Measurements from ENCODE around the gene LRRC40. TPM values are rescaled to one million over a fixed set of nuclear protein-coding genes. Genes with fewer than 3 reads are reported as not detected.

Gene LRRC40
- total RNA-seq, 2 donors from 2014 or later, result 26.8 to 29.2 TPM

- Mint-ChIP-seq H3K4me3 (no peak overlapping the region), H3K36me3 (ENCODE audit: low read depth) (no peaks in the 10 kb centered on the region), H3K27ac (no peak overlapping the region), H3K27me3 (ENCODE audit: insufficient read depth) (no peaks in the 10 kb centered on the region), H3K4me1 (peaks cover 12% of the 10 kb centered on the region), H3K9me3 (no peaks in the 10 kb centered on the region)
- no peaks in the 10 kb centered on the region for H3K27me3 ChIP-seq (ENCODE audit: control insufficient read depth, insufficient read depth, low read length, poor library complexity, severe bottlenecking)
- WGBS, 2 experiments (ENCODE audit: insufficient coverage in 1 of 2, insufficient read length in 1 of 2), result 58 to 77% methylated on average over 1 to 2 of the region's 2 CpGs
- H3K4me3 ChIP-seq (ENCODE audit: low read length), result no peak overlapping the region
- no peak overlapping the region for H3K27ac ChIP-seq (ENCODE audit: low read depth, low read length)
- DNase-seq, result no peak
- no peak for TF ChIP-seq CTCF (conservative IDR thresholded peaks at IDR 0.05)
- no peaks in the 10 kb centered on the region for H3K9me3 ChIP-seq (ENCODE audit: control insufficient read depth, low read length)
- peaks cover 3% of the 10 kb centered on the region for H3K4me1 ChIP-seq (ENCODE audit: control insufficient read depth, insufficient read depth, low read length)
- H3K36me3 ChIP-seq (ENCODE audit: control insufficient read depth, insufficient read depth, low read length), result peaks cover 3% of the 10 kb centered on the region
- no peak overlapping the region for H3K9ac ChIP-seq (ENCODE audit: extremely low read depth, low read length, poor library complexity, severe bottlenecking)
Measured at GRCh38 chr1:70202173-70202758, 3.1 kb downstream of the LRRC40 start.

GRCh38 chr1:70200065-70200464, 5.3 kb downstream of the LRRC40 start:
- no peak for TF ChIP-seq CTCF (conservative IDR thresholded peaks at IDR 0.05)
- Histone ChIP-seq H3K27ac (ENCODE audit: low read depth, low read length) (no peak overlapping the region), H3K4me1 (ENCODE audit: control insufficient read depth, insufficient read depth, low read length) (no peaks in the 10 kb centered on the region), H3K4me3 (ENCODE audit: low read length) (no peak overlapping the region), H3K27me3 (ENCODE audit: control insufficient read depth, insufficient read depth, low read length, poor library complexity, severe bottlenecking) (no peaks in the 10 kb centered on the region), H3K9ac (ENCODE audit: extremely low read depth, low read length, poor library complexity, severe bottlenecking) (no peak overlapping the region), H3K36me3 (ENCODE audit: control insufficient read depth, insufficient read depth, low read length) (no peaks in the 10 kb centered on the region), H3K9me3 (ENCODE audit: control insufficient read depth, low read length) (no peaks in the 10 kb centered on the region)
- no peak for DNase-seq
- H3K27me3 Mint-ChIP-seq (ENCODE audit: insufficient read depth), result no peaks in the 10 kb centered on the region
- peaks cover 9% of the 10 kb centered on the region for H3K4me1 Mint-ChIP-seq
- H3K27ac Mint-ChIP-seq, result no peak overlapping the region
- no peaks in the 10 kb centered on the region for H3K36me3 Mint-ChIP-seq (ENCODE audit: low read depth)
- H3K9me3 Mint-ChIP-seq, result no peaks in the 10 kb centered on the region
- no peak overlapping the region for H3K4me3 Mint-ChIP-seq
- 95 to 96% methylated on average over 3 of the region's 4 CpGs for WGBS, 2 experiments (ENCODE audit: insufficient coverage in 1 of 2, insufficient read length in 1 of 2)

GRCh38 chr1:70196333-70196732, 9.0 kb downstream of the LRRC40 start:
- no peak overlapping the region for H3K9ac ChIP-seq (ENCODE audit: extremely low read depth, low read length, poor library complexity, severe bottlenecking)
- Mint-ChIP-seq H3K36me3 (ENCODE audit: low read depth) (no peaks in the 10 kb centered on the region), H3K9me3 (no peaks in the 10 kb centered on the region), H3K4me3 (no peak overlapping the region), H3K4me1 (no peaks in the 10 kb centered on the region), H3K27ac (peak overlapping the region; percentile 24), H3K27me3 (ENCODE audit: insufficient read depth) (no peaks in the 10 kb centered on the region)
- no peaks in the 10 kb centered on the region for H3K4me1 ChIP-seq (ENCODE audit: control insufficient read depth, insufficient read depth, low read length)
- H3K27ac ChIP-seq (ENCODE audit: low read depth, low read length), result no peak overlapping the region
- H3K36me3 ChIP-seq (ENCODE audit: control insufficient read depth, insufficient read depth, low read length), result no peaks in the 10 kb centered on the region
- no peaks in the 10 kb centered on the region for H3K27me3 ChIP-seq (ENCODE audit: control insufficient read depth, insufficient read depth, low read length, poor library complexity, severe bottlenecking)
- 92 to 100% methylated on average over 1 to 2 of the region's 3 CpGs for WGBS, 2 experiments (ENCODE audit: insufficient coverage in 1 of 2, insufficient read length in 1 of 2)
- DNase-seq, result no peak
- no peak overlapping the region for H3K4me3 ChIP-seq (ENCODE audit: low read length)
- peaks cover 5% of the 10 kb centered on the region for H3K9me3 ChIP-seq (ENCODE audit: control insufficient read depth, low read length)
- no peak for TF ChIP-seq CTCF (conservative IDR thresholded peaks at IDR 0.05)

Data from endodermal cell (in vitro differentiated cells).